SU-DHL-6 (cell line): ENCODE data around the gene DNPH1.

Experiments used
- EZH2phosphoT487 ChIP-seq: fragments of 200-600 bp; sonication (generic), shearing (Covaris generic); conservative IDR thresholded peaks from 2 replicates; pipeline ENCODE4 v1.6.1; 2018; ENCODE audit warnings: mild to moderate bottlenecking, antibody characterized with exemption, low read length, moderate library complexity, mixed read lengths
- TF ChIP-seq, protein P1 (sequence below): fragments of 200-600 bp; sonication (generic); IDR thresholded peaks from one replicate; pipeline ENCODE4 v1.5.1; 2017; ENCODE audit warnings: antibody characterized with exemption, mild to moderate bottlenecking, low read length, moderate library complexity; ENCODE audit not compliant: insufficient read depth, poor library complexity, severe bottlenecking

DNA sequence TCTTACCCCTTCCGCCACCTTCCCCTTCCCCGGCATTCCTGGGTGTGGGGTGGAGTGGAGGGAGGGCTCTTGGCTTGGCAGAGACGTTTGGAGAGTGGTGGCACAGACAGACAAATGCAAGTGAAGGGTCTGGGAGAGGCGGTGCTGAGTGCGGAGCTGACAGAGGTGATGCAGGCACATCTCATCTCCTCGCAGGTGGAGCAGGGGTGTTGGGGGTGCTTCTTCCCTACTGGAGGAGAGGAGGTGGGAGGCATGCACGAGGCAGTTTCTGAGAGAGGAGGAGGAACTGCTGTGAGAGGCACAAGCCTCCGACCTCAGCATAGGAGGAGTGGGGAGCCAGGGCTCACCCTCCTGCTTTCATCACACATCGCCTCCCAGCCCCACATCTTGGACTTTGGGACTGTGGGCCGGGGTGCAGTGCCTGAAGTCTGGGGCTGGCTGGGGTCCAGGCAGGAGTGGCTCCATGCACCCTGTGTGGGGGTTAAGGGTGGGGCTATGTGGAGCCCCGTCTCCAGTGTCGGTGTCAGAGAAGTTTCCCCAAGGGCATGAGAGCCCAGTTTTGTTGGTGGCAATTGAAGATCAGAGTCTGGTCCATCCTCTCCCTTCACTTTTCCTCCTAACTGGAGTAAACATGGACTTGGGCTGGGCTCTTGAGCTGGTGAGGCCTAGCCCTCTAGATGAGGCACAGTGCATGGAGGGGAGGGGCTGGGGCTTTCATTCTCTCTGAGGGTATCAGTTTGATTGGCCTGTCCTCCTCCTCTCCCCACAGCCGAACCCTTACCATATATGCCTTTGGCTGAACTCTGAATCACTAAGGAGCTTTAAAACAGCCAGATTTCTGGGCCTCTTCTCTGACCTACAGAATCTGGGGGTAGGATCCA, 48.6 kb upstream of the DNPH1 start:
- TF ChIP-seq, protein P1, sequence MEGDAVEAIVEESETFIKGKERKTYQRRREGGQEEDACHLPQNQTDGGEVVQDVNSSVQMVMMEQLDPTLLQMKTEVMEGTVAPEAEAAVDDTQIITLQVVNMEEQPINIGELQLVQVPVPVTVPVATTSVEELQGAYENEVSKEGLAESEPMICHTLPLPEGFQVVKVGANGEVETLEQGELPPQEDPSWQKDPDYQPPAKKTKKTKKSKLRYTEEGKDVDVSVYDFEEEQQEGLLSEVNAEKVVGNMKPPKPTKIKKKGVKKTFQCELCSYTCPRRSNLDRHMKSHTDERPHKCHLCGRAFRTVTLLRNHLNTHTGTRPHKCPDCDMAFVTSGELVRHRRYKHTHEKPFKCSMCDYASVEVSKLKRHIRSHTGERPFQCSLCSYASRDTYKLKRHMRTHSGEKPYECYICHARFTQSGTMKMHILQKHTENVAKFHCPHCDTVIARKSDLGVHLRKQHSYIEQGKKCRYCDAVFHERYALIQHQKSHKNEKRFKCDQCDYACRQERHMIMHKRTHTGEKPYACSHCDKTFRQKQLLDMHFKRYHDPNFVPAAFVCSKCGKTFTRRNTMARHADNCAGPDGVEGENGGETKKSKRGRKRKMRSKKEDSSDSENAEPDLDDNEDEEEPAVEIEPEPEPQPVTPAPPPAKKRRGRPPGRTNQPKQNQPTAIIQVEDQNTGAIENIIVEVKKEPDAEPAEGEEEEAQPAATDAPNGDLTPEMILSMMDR, result no peak
- TF ChIP-seq EZH2phosphoT487, result no peak
